Stimulated activated naive B cell treated with anti-CD40 and anti-IgM and Interleukin-4, amounts not matched to agents 10 μg/mL and 1 μg/mL and 100 μg/mL, for 72 hours (primary cell): ENCODE results near the gene AGPAT2.
A peak's percentile ranks its signal among the peaks of the same experiment; 100 is the strongest.

Experiments used
- ATAC-seq, 2 donors: fragments of 150-1000 bp; cut with Tn5 transposase; replicated peaks; 2 replicates each; pipeline ENCODE4 v1.10.0; 2021; ENCODE audit warnings: moderate library complexity in 1 of 2
- DNase-seq: peaks from one replicate; pipeline ENCODE4 v3.0.0; 2021
- H3K27ac Mint-ChIP-seq: one replicate; pipeline ENCODE4 v1.8.0; 2022; ENCODE audit warnings: mild to moderate bottlenecking, mixed read lengths
- H3K27me3 Mint-ChIP-seq, 2 donors: one replicate each; pipeline ENCODE4 v1.8.0; 2022; ENCODE audit warnings: mixed read lengths in 2 of 2
- H3K36me3 Mint-ChIP-seq, 2 donors: one replicate each; pipeline ENCODE4 v1.8.0; 2022; ENCODE audit warnings: mixed read lengths in 2 of 2, mild to moderate bottlenecking in 1 of 2
- H3K4me1 Mint-ChIP-seq, 2 donors: one replicate each; pipeline ENCODE4 v1.8.0; 2022; ENCODE audit warnings: mixed read lengths in 2 of 2, mild to moderate bottlenecking in 1 of 2
- H3K4me3 Mint-ChIP-seq, 2 donors: one replicate each; pipeline ENCODE4 v1.8.0; 2022; ENCODE audit warnings: mild to moderate bottlenecking in 2 of 2, mixed read lengths in 2 of 2, moderate library complexity in 1 of 2
- H3K9me3 Mint-ChIP-seq, 2 donors: one replicate each; pipeline ENCODE4 v1.8.0; 2022; ENCODE audit warnings: mixed read lengths in 2 of 2, mild to moderate bottlenecking in 1 of 2

AGPAT2 gene

DNA sequence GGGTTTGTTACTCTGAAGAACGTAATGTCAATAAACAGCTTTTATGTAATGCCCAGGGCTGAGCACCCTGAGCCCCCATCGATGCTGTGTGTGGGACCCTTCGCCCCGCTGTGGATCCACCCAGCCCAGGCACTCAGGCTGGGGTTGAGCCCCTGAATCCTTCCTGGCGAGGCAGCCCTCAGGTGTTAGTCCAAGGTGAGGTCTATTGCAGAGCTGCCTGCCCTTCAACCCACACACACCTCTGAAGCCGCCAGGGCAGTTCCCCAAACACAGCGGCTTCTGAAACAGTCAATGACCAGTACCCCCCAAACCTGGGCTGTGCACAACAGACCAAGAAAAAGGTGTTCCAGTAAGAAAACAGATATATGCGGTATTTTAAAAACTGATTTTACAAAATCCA, 36.7 kb upstream of the AGPAT2 start:
- DNase-seq (no peak), ATAC-seq (no peak)
- Mint-ChIP-seq H3K27ac (peak overlapping the region; percentile 56), H3K36me3 (peaks cover 41 to 50% of the 10 kb centered on the region in 2 donors), H3K27me3 (no peaks in the 10 kb centered on the region), H3K4me3 (peak overlapping the region; percentile 10 to 48), H3K9me3 (no peaks in the 10 kb centered on the region), H3K4me1 (peaks cover 43 to 66% of the 10 kb centered on the region in 2 donors)

GRCh38 chr9:136723362-136723976, 36.2 kb upstream of the AGPAT2 start:
- Mint-ChIP-seq H3K27ac (peak overlapping the region; percentile 79), H3K9me3 (no peaks in the 10 kb centered on the region), H3K4me1 (peaks cover 45 to 71% of the 10 kb centered on the region in 2 donors), H3K27me3 (no peaks in the 10 kb centered on the region), H3K4me3 (no peak overlapping the region), H3K36me3 (peaks cover 41 to 50% of the 10 kb centered on the region in 2 donors)
- DNase-seq, result no peak
- no peak for ATAC-seq

- ATAC-seq, result no peak
- no peaks in the 10 kb centered on the region for H3K27me3 Mint-ChIP-seq
- H3K36me3 Mint-ChIP-seq, result peaks cover 41 to 50% of the 10 kb centered on the region in 2 donors
- H3K4me1 Mint-ChIP-seq, result peaks cover 48 to 75% of the 10 kb centered on the region in 2 donors
- no peak for DNase-seq
- H3K27ac Mint-ChIP-seq, result peak overlapping the region; percentile 79
- H3K9me3 Mint-ChIP-seq, result no peaks in the 10 kb centered on the region
- H3K4me3 Mint-ChIP-seq, result no peak overlapping the region
Measured at GRCh38 chr9:136722969-136723356, 35.7 kb upstream of the AGPAT2 start.

GRCh38 chr9:136722093-136722968, 35.1 kb upstream of the AGPAT2 start:
- Mint-ChIP-seq H3K4me3 (no peak overlapping the region), H3K27ac (peak overlapping the region; percentile 79), H3K36me3 (peaks cover 38 to 46% of the 10 kb centered on the region in 2 donors), H3K27me3 (no peaks in the 10 kb centered on the region), H3K9me3 (no peaks in the 10 kb centered on the region), H3K4me1 (peaks cover 45 to 75% of the 10 kb centered on the region in 2 donors)
- DNase-seq (no peak), ATAC-seq (no peak)

- no peaks in the 10 kb centered on the region for H3K27me3 Mint-ChIP-seq
- H3K27ac Mint-ChIP-seq, result peak overlapping the region; percentile 82
- H3K4me3 Mint-ChIP-seq, result peak overlapping the region in 1 of 2 donors; percentile 1
- ATAC-seq, result no peak
- peaks cover 41 to 69% of the 10 kb centered on the region in 2 donors for H3K4me1 Mint-ChIP-seq
- DNase-seq, result no peak
- H3K36me3 Mint-ChIP-seq, result peaks cover 32 to 40% of the 10 kb centered on the region in 2 donors
- no peaks in the 10 kb centered on the region for H3K9me3 Mint-ChIP-seq
Measured at GRCh38 chr9:136721339-136722092, 34.3 kb upstream of the AGPAT2 start.

DNA sequence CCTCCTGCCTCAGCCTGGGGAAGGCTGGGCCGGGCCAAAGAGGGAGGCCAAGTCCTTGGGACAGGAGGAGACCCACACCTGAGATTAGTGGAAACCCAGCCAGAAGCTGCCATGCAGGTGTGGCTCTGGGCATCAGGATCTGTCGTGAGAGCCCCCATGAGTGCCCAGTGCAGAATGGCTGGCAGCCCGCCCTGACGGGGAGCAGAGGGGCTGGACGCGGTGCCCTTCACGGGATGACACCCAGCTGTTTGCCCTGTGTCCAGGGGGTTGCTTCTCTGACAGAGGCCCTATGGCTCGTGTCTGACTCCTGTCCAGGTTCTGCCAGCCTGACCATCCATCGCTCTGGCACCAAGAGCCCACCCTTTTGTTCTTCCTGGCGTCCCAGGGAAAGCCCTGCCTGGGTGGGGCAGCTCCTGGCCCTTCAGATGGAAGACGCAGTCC, 33.7 kb upstream of the AGPAT2 start:
- H3K27me3 Mint-ChIP-seq, result no peaks in the 10 kb centered on the region
- H3K9me3 Mint-ChIP-seq, result no peaks in the 10 kb centered on the region
- DNase-seq (no peak), ATAC-seq (no peak)
- H3K36me3 Mint-ChIP-seq, result peaks cover 26 to 35% of the 10 kb centered on the region in 2 donors
- H3K4me3 Mint-ChIP-seq, result peak overlapping the region in 1 of 2 donors; percentile 1
- peaks cover 38 to 65% of the 10 kb centered on the region in 2 donors for H3K4me1 Mint-ChIP-seq
- peak overlapping the region; percentile 82 for H3K27ac Mint-ChIP-seq

GRCh38 chr9:136720251-136720897, 33.1 kb upstream of the AGPAT2 start:
- H3K27ac Mint-ChIP-seq, result no peak overlapping the region
- ATAC-seq (no peak), DNase-seq (no peak)
- H3K4me1 Mint-ChIP-seq, result peaks cover 38 to 68% of the 10 kb centered on the region in 2 donors
- no peaks in the 10 kb centered on the region for H3K9me3 Mint-ChIP-seq
- H3K4me3 Mint-ChIP-seq, result peak overlapping the region; percentile 7 to 21
- no peaks in the 10 kb centered on the region for H3K27me3 Mint-ChIP-seq
- H3K36me3 Mint-ChIP-seq, result peaks cover 22 to 30% of the 10 kb centered on the region in 2 donors

GRCh38 chr9:136719195-136719880, 32.1 kb upstream of the AGPAT2 start:
- H3K4me3 Mint-ChIP-seq, result peak overlapping the region; percentile 40 to 53
- H3K27me3 Mint-ChIP-seq, result no peaks in the 10 kb centered on the region
- no peak for DNase-seq
- peak overlapping the region; percentile 59 for H3K27ac Mint-ChIP-seq
- H3K36me3 Mint-ChIP-seq, result peaks cover 20 to 22% of the 10 kb centered on the region in 2 donors
- ATAC-seq, result peak; percentile 52 to 59
- H3K9me3 Mint-ChIP-seq, result no peaks in the 10 kb centered on the region
- H3K4me1 Mint-ChIP-seq, result peaks cover 36 to 70% of the 10 kb centered on the region in 2 donors

GRCh38 chr9:136718345-136719194, 31.3 kb upstream of the AGPAT2 start:
- no peaks in the 10 kb centered on the region for H3K27me3 Mint-ChIP-seq
- H3K4me1 Mint-ChIP-seq, result peaks cover 37 to 70% of the 10 kb centered on the region in 2 donors
- H3K4me3 Mint-ChIP-seq, result no peak overlapping the region
- ATAC-seq, result peak; percentile 3 to 26
- H3K36me3 Mint-ChIP-seq, result peaks cover 13 to 14% of the 10 kb centered on the region in 2 donors
- H3K27ac Mint-ChIP-seq, result peak overlapping the region; percentile 78
- H3K9me3 Mint-ChIP-seq, result no peaks in the 10 kb centered on the region
- no peak for DNase-seq

- Mint-ChIP-seq H3K4me3 (no peak overlapping the region), H3K27ac (no peak overlapping the region), H3K27me3 (no peaks in the 10 kb centered on the region), H3K4me1 (peaks cover 38 to 67% of the 10 kb centered on the region in 2 donors), H3K9me3 (no peaks in the 10 kb centered on the region), H3K36me3 (peaks cover 7 to 9% of the 10 kb centered on the region in 2 donors)
- DNase-seq, result no peak
- no peak for ATAC-seq
Measured at GRCh38 chr9:136717399-136717798, 30.1 kb upstream of the AGPAT2 start.

DNA sequence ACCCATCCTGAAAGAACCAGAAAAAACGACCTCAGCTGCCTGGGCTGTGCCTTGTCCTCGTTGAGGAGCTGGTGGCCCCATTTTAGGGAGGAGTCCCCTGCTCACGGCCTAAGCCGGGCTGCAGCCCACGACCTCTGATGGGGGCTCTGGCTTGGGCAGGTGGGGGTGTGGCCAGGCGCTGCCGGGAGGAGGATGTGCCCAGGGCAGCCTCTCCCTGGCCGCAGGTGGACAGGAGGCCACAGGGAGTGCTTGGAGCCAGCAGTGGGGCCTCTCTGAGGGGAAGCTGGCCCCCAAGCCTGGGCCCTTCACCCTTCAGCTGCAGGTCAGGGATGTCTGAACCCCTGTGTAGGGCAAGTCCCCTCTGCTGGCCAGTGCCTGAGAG, 27.6 kb upstream of the AGPAT2 start:
- ATAC-seq (no peak), DNase-seq (no peak)
- Mint-ChIP-seq H3K4me3 (peak overlapping the region in 1 of 2 donors; percentile 26), H3K36me3 (no peaks in the 10 kb centered on the region), H3K27me3 (peaks cover 0 to 4% of the 10 kb centered on the region in 2 donors), H3K4me1 (peaks cover 25 to 53% of the 10 kb centered on the region in 2 donors), H3K27ac (peak overlapping the region; percentile 83), H3K9me3 (no peaks in the 10 kb centered on the region)

DNA sequence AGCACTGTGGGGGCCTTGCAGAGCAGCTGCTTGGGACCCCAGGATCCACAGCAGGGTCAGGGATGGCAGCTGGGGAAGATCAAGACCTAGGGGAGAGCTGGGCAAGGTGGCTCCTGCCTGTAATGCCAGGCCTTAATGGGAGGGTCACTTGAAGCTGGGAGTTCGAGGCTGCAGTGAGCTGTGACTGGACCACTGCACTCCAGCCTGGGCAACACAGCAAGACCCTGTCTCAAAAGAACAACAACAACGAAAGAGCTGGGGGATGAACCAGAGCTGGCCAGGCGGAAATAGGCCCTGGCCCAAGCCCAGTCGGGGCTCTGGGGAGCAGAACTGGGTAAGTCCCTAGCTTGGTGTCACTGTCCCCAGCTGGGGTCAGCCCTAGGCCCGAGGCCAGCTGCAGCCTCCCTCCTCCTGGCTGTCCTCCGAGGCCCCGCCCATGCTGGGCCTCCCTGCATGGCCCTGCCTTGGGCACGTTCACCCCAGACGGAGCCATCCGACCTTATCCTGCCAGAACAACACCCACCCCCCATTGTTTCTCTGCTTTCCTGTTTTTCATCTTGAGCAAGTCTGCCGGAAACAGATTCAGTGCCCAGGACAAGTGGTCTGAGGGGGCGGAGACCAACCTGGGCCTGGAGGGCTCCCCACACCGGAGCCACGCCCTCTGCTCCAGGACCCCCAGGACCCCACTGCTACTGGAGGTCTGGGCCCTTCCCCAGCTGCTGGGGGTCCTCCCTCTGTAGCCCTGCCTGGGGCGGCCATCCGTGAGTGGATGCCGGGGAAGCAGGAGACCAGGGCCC, 27.0 kb upstream of the AGPAT2 start:
- Mint-ChIP-seq H3K27me3 (peaks cover 0 to 4% of the 10 kb centered on the region in 2 donors), H3K36me3 (no peaks in the 10 kb centered on the region), H3K9me3 (no peaks in the 10 kb centered on the region), H3K27ac (peak overlapping the region; percentile 83), H3K4me3 (peak overlapping the region in 1 of 2 donors; percentile 33), H3K4me1 (peaks cover 24 to 47% of the 10 kb centered on the region in 2 donors)
- DNase-seq, result no peak
- no peak for ATAC-seq
